NB4 (cell line): ENCODE data around the gene ROBO2.

Source experiments
- MYC ChIP-seq: IDR thresholded peaks from 2 replicates; pipeline ENCODE4 v1.6.1; 2011; ENCODE audit warnings: low read depth, low read length
- POLR2A ChIP-seq: IDR thresholded peaks from 2 replicates; pipeline ENCODE4 v1.6.1; 2011; ENCODE audit warnings: mild to moderate bottlenecking; ENCODE audit not compliant: insufficient read length; ENCODE audit errors: extremely low read depth

GRCh38 chr3:77232557-77232956 lies 192.7 kb downstream of the ROBO2 start:
- TF ChIP-seq POLR2A = no peak
- no peak for TF ChIP-seq MYC
